ENCODE data around the gene TBL1Y.

Gene TBL1Y

GRCh38 chrY:7094365-7094764, 183.9 kb downstream of the TBL1Y start:
- CTCF ChIA-PET = interaction anchor here (1.1 kb wide), 1 partner anchor 9 kb away, joined by 3 read pairs; no protein-coding TSS in a partner anchor
- no peak for TF ChIP-seq CTCF (IDR thresholded peaks at IDR 0.05; ENCODE audit: control extremely low read depth, extremely low read depth, low read depth, missing control alignments)
- POLR2A ChIA-PET = no interaction called here
- no peak for DNase-seq (ENCODE audit: extremely low spot score)

GRCh38 chrY:7097021-7097420, 186.5 kb downstream of the TBL1Y start:
- DNase-seq (ENCODE audit: extremely low spot score) = no peak
- POLR2A ChIA-PET = no interaction called here
- CTCF ChIA-PET = no interaction called here
- TF ChIP-seq CTCF (IDR thresholded peaks at IDR 0.05; ENCODE audit: control extremely low read depth, extremely low read depth, low read depth, missing control alignments) = no peak

GRCh38 chrY:7099742-7100141, 189.2 kb downstream of the TBL1Y start:
- CTCF ChIA-PET = no interaction called here
- no peak for TF ChIP-seq CTCF (IDR thresholded peaks at IDR 0.05; ENCODE audit: control extremely low read depth, extremely low read depth, low read depth, missing control alignments)
- POLR2A ChIA-PET = no interaction called here
- no peak for DNase-seq (ENCODE audit: extremely low spot score)

GRCh38 chrY:7102680-7103079, 192.2 kb downstream of the TBL1Y start:
- ChIA-PET CTCF (no interaction called here), POLR2A (no interaction called here)
- no peak for TF ChIP-seq CTCF (IDR thresholded peaks at IDR 0.05; ENCODE audit: control extremely low read depth, extremely low read depth, low read depth, missing control alignments)
- no peak for DNase-seq (ENCODE audit: extremely low spot score)

- TF ChIP-seq CTCF (IDR thresholded peaks at IDR 0.05; ENCODE audit: control extremely low read depth, extremely low read depth, low read depth, missing control alignments) = no peak
- ChIA-PET POLR2A (no interaction called here), CTCF (no interaction called here)
- DNase-seq (ENCODE audit: extremely low spot score) = no peak
Measured at GRCh38 chrY:7107179-7107578, 196.7 kb downstream of the TBL1Y start.

- ChIA-PET POLR2A (no interaction called here), CTCF (interaction anchor here (1.4 kb wide), 1 partner anchor 9 kb away, joined by 3 read pairs; no protein-coding TSS in a partner anchor)
- no peak for DNase-seq (ENCODE audit: extremely low spot score)
- no peak for TF ChIP-seq CTCF (IDR thresholded peaks at IDR 0.05; ENCODE audit: control extremely low read depth, extremely low read depth, low read depth, missing control alignments)
Measured at GRCh38 chrY:7110086-7110485, 199.6 kb downstream of the TBL1Y start.

GRCh38 chrY:7115871-7116270, 205.4 kb downstream of the TBL1Y start:
- ChIA-PET POLR2A (no interaction called here), CTCF (no interaction called here)
- DNase-seq (ENCODE audit: extremely low spot score) = no peak
- TF ChIP-seq CTCF (IDR thresholded peaks at IDR 0.05; ENCODE audit: control extremely low read depth, extremely low read depth, low read depth, missing control alignments) = no peak
